Left kidney (tissue), 2 donors: ENCODE data around the gene MYD88. TPM values are rescaled to one million over a fixed set of nuclear protein-coding genes. Genes with fewer than 3 reads are reported as not detected.

Experiments used
- DNase-seq: peaks from one replicate; pipeline ENCODE4 v3.0.0-alpha.2; 2013
- polyA plus RNA-seq: library from polyadenylated mRNA; unstranded; fragments of 120-200 nt; gene quantifications from one replicate; pipeline ENCODE4 v1.2.1, GENCODE V29; 2013; ENCODE audit not compliant: insufficient read length

The MYD88 gene
- polyA plus RNA-seq, 1 donor = 26.7 TPM

GRCh38 chr3:38111201-38111600 is 27.3 kb upstream of the MYD88 start:
- DNase-seq = no peak

DNA sequence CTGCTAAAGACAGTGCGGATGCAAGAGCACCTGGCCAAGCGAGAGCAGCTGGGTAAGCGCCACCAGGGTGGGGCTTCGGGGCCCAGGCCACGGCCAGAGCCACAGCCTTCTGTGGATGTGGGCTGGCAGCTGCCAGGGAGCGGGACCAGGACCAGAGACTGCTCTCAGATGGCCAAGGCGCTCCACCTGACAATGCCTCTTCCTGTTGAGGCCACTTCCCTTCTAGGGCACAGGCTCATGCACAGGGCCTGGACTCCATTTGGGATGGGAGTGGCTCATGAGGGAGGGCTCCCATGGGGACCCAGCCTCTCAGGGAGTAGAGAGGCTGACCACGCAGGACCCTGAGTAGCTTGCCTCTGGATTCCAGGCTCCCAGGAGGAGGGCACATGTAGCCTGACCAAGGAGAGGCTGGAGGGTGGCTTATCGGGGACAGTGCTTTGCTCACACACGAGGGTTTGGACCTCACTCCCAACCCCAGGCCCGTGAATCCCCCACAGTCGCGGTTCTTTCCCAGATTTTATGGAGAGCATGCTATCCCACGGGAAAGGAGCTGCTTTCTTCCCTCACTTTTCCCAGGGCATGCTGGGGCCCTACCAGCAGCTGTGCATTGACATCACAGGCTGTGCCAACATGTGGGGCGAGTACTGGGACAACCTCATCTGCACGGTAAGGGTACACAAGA is 26.6 kb upstream of the MYD88 start:
- no peak for DNase-seq

DNA sequence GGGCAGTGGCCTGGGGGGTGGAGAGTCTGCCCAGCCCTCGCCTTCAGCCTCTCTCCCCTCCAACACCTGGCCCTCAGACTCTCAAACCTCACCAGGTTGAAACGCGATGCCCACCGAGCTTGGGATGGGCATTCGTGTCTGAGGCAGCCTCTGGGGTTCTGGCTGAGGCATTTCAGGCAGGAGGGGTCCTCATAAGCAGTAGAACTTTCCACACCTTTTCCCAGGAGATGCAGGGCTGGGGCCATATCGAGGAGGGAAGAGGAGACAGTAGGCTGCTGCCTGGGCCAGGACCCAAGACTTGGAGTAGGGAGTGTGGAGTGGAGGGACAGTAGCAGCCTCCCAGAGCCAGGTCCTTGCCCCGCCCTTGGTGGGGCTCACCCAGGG is 26.1 kb upstream of the MYD88 start:
- no peak for DNase-seq

- DNase-seq = no peak
Observed at GRCh38 chr3:38114052-38114874, 24.2 kb upstream of the MYD88 start.

- DNase-seq = no peak
Observed at GRCh38 chr3:38114875-38115644, 23.4 kb upstream of the MYD88 start.

DNA sequence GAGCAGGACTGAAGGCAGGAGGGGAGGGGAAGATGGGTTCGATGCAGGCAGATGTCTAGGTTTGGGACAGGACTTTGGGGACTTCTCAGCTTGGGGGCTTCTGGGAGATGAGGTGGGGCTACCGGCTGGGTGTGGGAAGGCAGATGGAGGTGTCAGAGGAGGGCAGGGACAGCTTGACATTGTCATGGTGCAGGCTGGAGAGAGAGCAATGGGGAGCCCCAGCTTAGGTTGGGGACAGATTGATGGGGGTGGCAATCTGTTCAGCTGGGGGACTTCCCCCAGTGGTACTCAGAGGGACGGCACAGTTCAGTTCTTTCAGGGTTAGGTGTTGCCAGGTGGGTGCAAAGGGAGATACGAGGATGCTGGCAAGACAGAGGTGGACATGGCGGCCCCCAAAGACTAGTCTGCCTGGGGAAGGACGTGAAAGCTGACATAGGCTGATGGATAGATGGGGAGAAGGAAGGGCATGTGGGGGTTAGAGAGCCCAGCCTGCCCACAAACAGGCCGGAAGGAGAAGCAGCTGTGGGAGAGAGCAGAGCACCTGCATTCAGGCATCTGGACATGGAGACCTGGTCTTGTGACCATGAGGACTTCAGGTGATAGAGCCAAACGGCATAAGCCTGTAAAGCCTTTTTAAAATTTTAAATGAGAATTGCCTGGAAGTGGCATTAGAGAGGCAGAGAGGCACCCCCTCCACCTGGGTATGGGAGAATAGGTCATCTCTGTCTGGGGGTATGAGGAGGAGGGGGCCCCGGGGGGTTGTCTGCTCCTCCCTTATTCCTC is 22.6 kb upstream of the MYD88 start:
- DNase-seq = no peak

DNA sequence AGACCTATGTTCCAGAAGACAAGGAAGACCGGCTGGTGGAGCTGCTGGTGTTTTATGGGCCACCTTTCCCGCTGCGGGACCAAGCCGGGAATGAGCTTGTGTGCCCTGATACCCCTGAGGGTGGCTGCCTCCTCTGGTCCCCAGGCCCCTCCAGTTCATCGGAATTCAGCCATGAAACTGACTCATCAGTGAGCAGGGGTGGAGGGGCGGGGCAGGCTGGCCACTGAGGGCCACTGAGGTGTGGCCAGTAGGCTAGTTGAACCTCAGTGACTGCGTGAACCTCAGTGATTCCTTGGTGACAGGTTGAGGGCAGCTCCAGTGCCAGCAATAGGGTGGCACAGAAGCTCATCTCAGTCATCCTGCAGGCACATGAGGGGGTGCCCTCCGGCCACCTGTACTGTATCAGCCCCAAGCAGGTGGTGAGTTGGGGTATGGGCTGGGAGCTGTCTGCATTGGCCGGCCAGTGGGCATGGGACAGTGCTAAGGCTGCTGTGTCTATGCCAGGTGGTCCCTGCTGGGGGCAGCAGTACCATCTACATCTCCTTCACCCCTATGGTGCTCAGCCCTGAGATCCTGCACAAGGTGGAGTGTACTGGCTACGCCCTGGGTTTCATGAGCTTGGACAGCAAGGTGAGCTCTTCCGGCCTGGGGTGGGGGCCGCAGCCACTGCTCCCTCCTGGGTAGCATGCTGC is 21.8 kb upstream of the MYD88 start:
- DNase-seq = no peak

GRCh38 chr3:38117163-38117716 is 21.2 kb upstream of the MYD88 start:
- no peak for DNase-seq

GRCh38 chr3:38117748-38118420 is 20.6 kb upstream of the MYD88 start:
- DNase-seq = peak; percentile 4

DNA sequence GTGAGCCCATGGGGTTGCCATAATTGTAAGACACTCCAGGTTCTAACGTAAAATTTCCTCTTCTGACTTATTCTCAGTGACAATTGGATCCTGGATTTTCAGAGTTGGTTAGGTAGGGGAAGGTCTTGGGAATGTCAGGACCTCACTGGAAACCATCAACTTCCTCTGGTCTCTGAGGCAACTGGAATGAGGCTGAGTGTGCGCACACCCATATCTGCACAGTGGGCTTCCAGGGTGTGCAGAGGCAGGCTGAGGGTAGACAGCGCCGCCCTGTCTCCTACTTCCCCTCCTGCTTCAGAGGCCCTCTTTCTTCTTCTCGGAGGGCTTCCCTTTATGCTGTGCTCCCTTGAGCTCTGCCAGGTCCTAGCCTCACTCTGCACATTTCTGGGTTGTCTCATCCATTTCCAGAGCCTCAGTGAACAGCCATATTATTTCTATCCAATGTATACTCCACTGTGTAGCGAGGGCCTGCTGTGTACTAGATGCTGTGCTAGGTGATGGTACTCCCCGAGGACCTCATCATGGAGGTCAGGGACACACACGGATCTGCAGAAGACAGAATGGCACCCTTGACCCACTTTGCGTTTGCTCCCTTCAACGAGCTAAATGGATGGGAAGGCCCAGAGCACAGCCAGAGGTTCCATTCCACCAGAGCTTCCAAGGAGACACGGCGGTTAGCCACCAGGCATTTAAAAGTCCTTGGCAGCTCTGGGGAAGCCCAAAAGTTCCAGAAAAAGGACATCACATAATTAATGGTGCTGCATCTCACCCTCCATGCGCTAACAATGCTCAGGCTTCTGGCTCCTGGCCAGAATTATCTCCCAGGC is 19.8 kb upstream of the MYD88 start:
- no peak for DNase-seq

DNA sequence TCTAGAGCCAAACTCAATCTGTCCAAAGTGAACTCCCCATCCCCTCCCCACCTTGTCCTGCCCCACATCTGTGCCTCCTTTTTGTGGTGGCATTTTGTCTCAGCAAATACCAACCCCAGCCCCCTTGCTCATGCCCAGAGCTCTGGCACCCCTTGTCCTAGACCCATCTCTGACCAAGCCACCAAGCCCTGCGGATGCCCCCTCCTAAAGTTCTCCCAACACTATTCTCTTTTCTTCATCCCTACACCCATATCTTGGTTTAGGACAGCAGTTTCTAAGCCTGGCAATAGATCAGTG is 19.3 kb upstream of the MYD88 start:
- DNase-seq = no peak

DNA sequence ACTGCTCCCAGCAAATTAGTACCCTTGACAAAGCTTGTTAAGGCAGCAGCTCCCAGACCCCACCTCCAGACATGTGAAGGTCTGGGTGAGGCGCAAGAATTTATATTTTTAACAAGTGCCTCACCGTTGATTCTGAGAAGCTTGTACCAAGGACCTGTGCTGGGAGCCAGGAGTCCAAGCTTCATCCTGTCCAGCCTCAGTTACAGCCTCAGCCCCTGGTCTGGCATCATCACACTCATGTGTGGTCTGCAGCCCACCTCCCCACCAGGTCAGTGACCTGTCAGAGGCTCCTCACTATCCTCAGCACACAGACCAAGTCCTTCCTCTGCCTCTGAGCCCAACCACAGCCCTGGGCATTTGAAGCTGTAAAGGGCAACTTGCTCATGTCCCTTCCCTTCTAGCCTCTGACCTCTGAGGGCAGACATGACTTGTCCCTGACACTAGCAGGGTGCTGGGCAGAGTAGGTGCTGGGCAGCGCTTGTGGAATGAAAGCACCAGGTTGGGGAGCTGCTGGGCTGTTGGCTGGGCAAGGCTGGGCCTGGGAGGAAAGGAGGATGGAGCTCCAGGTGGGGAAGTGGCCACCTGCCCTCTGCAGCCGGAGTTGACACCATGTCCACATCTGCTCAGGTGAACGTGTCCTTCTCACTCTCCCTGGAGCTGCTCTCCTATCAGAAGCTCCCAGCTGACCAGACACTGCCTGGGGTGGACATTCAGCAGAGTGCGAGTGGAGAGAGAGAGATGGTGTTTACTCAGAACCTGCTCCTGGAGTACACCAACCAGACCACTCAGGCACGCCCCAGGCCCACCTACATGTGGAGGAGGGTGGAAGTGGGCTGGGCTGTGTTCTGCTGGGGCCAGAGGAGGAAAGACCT is 18.4 kb upstream of the MYD88 start:
- DNase-seq = no peak

DNA sequence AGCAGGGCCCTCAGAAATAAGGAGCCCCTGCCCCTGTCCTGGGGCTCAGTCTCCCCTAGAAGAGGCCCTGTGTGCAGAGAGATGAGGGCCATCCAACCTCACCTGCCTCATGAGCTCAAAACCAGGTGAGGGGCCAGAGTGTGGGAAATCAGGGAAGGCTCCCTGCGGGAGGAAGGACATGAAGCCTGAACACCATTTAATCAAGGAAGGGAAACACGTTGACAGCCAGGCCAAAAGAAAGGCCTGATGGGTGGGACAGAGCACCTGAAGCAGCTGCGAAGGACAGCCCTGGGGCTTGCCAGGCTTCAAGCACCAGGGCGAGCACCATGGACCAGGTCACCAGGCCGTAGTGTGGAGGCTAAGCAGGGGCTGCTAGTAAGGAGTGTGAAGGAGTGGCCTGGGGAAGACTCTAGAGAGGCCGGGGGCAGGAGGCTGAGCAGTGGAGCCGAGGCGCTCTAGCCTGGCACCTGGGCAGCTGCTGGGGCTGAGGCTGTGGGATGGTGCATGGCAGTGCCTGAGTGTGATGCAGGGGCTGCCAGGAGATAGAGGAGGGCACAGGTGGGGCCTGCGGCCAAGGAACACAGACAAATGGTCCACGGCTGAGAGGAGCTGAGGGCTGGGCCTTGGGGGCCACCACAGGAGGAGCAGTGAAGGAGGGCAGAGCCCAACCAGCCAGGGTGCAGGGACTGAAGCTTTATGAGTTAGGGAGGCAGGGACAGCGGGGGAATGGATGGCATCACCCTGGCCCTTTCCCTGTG is 17.6 kb upstream of the MYD88 start:
- no peak for DNase-seq

DNA sequence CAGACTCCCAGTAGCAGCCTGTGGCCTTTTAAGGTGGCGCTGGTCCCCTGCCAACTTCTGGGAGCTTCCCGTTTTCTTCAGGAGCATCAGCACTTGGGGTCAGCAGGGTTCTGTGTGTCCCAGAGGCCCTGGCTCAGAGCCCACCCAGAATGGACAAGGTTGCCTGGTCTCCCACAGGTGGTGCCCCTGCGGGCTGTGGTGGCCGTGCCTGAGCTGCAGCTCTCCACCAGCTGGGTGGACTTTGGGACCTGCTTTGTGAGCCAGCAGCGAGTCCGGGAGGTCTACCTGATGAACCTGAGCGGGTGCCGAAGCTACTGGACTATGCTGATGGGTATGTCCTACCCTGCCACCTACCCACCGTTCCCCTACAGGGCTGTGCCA is 17.0 kb upstream of the MYD88 start:
- no peak for DNase-seq

DNA sequence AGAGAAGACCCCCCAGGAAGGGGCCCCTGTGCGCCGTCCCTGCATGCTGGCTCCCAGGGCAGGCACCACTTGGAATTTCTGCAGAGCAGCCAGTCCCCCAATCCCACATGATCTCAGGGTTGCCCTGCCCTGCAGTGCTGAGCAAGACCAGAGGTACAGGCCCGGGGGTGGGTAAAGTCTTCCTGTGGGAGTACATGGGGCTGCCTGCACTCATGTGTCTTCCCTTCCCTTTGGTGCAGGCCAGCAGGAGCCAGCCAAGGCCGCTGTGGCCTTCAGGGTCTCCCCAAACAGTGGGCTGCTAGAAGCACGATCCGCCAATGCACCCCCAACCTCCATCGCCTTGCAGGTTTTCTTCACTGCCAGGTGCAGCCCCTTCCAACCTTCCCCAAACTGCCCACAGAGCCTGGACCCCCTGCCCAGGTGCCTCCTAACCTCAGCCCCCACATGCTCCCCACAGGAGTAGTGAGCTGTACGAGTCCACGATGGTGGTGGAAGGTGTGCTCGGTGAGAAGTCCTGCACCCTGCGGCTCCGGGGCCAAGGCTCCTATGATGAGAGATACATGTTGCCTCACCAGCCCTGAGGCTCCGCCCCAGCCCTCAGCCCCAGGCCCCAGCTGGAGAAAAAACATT is 16.5 kb upstream of the MYD88 start:
- DNase-seq = no peak

DNA sequence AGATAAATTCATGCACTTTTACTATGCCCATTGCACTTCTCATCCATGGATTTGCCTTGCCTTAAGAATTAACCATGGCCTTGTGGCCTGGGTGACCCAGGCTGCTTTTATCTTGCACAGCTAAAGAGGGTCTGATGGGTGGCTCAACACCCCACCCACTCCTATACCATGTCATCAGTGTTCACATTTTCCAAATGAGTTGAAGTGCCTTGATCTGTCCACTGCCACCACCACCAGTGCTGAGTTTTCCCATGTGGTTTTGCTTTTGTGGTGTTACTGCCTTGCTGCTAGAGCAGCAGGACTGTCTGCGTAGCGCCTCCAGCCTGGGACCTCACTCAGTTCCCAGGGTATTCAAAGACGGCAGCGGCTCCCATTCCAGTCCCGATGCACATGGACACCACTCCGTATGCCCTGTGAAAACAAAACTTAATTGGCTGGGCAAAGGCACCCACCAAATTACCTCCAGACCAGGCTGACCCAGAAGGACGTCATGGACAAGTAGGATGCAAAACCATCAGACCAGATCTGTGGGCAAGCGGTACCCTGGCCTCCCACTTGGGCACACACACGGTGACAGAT is 15.7 kb upstream of the MYD88 start:
- no peak for DNase-seq
